Choroid plexus epithelial cell (primary cell): Measurements from ENCODE around the gene VTI1A.

Source experiments
- DNase-seq: peaks from one replicate; pipeline ENCODE4 v3.0.0-alpha.2; 2010; ENCODE audit warnings: low read depth
- H3K4me3 ChIP-seq: 2 replicates; pipeline ENCODE4 v1.5.1; 2011; ENCODE audit warnings: low read depth, mild to moderate bottlenecking, control low read depth, low read length, moderate library complexity
- TF ChIP-seq, protein P1 (sequence below): conservative IDR thresholded peaks from 2 replicates; pipeline ENCODE4 v1.5.1; 2011; ENCODE audit warnings: low read depth, mild to moderate bottlenecking, control low read depth, inconsistent platforms, low read length, moderate library complexity

The VTI1A gene

DNA sequence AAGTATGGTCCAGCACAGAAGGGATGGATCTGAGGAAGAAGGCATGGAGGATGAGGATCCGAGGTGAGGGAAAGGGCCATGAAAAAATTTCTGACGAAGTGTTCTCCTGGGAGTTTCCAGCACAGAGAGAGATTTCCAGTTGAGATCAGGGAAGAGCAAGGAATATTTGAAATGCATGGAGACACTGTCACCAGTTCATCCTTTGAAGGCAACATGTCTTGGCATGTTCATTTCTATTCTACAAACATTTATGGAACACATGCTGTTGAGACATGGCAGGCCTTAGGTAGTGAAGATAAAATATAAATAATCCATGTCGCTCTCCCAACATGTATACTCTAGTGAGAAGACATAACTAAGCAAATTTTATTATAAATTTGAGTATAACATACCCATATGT lies 269.1 kb downstream of the VTI1A start:
- TF ChIP-seq, protein P1, sequence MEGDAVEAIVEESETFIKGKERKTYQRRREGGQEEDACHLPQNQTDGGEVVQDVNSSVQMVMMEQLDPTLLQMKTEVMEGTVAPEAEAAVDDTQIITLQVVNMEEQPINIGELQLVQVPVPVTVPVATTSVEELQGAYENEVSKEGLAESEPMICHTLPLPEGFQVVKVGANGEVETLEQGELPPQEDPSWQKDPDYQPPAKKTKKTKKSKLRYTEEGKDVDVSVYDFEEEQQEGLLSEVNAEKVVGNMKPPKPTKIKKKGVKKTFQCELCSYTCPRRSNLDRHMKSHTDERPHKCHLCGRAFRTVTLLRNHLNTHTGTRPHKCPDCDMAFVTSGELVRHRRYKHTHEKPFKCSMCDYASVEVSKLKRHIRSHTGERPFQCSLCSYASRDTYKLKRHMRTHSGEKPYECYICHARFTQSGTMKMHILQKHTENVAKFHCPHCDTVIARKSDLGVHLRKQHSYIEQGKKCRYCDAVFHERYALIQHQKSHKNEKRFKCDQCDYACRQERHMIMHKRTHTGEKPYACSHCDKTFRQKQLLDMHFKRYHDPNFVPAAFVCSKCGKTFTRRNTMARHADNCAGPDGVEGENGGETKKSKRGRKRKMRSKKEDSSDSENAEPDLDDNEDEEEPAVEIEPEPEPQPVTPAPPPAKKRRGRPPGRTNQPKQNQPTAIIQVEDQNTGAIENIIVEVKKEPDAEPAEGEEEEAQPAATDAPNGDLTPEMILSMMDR, result no peak
- DNase-seq, result no peak
- H3K4me3 ChIP-seq, result no peak overlapping the region

DNA sequence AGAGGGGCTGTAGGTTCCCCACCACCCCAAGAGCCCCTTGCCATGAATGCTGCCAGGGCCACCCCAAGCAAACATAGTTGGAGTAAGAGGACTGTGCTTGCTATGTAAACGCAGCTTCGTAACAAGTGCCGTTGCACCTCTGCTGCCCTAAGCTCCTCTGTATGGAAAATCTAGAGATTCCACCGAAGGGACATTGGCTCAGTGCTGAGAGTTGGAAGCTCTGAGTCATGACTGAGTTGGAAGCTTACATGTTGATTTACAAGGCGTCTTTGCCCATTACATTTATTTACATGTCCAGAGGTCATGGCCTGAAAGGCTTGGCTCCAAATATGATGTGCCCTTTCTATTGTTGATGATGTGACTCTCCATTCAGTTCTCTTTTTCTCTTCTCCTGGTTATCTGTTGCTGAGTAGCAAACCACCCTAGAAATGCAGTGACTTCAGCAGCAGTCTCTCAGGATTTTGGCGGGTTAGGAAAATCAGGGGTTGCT lies 270.0 kb downstream of the VTI1A start:
- DNase-seq, result peak; percentile 79

DNA sequence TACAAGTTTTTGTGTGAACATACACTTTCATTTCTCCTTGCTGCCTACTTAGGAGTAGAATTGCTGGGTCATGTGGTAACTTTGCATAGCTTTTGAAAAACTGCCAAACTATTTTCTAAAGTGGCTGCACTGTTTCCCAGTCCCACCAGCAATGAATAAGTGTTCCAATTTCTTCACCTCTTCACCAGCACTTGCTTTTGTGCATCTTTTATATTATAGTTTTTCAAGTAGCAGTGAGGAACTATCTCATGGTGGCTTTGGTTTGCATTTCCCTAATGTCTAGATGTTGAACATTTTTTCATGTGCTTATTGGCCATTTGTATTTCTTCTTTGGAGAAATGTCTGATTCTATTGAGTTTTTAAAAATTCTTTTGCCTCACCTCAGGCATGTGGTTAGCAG lies 273.2 kb downstream of the VTI1A start:
- TF ChIP-seq, protein P1, result no peak
- no peak for DNase-seq
- no peak overlapping the region for H3K4me3 ChIP-seq

More for the DNA sequence above, 270.0 kb downstream of the VTI1A start:
- TF ChIP-seq, protein P1, result no peak
- no peak overlapping the region for H3K4me3 ChIP-seq

DNA sequence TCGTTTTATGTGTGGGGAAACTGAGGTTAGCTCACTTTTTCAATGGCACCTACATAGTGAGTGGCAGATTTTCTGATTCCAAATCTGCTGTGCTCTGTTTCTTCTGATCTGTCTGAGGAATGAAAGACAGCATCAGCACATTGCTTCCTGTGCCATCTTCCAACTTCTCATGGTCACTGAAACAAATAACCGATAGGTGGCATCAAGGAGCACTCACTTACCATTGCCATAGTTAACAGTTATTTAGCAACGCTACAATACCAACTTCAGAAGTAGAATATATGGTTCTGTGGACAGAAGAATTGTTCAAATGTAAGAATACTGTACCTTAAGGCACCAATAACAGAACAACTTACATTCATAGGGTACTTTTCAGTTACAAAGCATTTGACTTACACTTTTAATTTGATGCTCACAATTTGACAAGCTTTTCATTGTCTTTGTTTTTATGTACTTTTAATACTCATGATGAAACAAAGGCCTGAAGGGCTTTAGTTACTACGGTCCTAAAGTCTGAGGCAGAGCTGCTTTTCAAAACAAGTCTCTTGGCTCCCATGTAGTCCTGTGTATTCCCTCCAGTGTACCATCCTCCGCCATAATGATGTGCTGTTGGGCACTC lies 274.2 kb downstream of the VTI1A start:
- no peak overlapping the region for H3K4me3 ChIP-seq
- TF ChIP-seq, protein P1, result peak; percentile 71
- peak; percentile 71 for DNase-seq

DNA sequence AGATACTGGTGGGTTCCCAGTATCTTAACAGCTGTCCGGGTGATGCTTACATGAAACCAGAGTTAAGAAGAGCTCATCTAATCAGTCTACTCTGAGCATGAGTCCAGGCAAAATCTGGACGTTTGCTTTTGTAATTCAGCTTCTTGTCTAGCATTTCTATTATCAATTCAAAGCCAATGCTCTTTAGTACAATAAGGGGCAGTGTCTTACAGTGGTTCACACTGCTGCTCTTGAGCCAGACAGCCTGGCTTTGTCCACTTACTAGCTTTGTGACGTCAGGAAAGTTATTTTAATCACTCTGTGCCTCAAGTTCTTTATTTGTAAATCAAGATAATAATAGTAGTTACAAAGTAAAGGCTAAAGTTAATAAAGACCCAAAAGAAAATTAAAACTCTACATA lies 275.7 kb downstream of the VTI1A start:
- no peak overlapping the region for H3K4me3 ChIP-seq
- TF ChIP-seq, protein P1, result no peak
- no peak for DNase-seq

DNA sequence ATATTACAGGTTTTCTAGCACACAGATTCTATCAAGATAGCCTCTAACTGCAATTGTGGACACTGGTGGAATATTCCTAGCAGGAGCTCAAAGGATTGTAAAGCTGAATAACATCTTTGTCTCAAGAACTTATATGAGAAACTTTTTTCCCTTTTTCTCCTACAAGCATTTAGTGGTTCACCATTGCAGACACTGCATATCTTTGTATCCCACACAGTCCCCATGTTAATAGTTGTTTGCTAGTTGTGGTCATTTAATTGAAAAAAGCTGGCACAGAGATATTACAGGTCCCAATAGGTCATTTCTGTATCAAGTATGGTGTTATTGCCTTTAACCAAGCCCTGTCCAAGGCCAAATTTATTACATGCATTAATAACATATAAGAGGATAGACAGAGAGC lies 276.9 kb downstream of the VTI1A start:
- no peak overlapping the region for H3K4me3 ChIP-seq
- TF ChIP-seq, protein P1, result no peak
- no peak for DNase-seq

DNA sequence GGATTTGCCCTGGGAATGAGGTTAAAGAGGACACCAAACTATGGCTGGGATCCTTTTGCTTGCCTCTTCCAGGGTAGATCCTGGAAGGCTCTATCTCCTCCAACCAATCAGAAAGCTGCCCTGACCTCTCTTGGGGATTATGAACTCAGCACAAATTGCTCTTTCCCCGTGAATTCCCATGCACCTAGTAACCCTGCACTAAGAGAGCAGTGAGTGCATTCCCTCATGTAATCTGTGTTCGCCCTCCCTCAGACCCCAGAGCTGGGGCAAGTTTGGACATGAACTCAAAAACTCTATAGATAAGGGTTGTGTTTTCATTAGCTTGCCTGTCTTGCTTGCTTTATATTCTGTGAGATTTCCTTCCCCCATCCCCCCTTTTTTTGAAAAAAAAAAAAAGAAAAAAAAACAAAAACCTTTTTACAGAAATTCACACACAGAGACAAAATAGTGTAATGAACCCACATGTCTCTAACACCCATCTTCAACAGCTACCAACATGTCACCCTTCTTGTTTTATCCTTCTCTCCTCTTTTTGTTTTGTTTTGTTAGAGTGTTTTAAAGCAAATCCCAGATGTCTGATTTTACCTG lies 277.5 kb downstream of the VTI1A start:
- no peak overlapping the region for H3K4me3 ChIP-seq
- DNase-seq, result no peak
- TF ChIP-seq, protein P1, result no peak
